GM23248 (cell line): ENCODE data around the gene CLIC5. TPM values are rescaled to one million over a fixed set of nuclear protein-coding genes. Genes with fewer than 3 reads are reported as not detected.
A peak's percentile ranks its signal among the peaks of the same experiment; 100 is the strongest.

ENCODE experiments used
- DNase-seq: peaks from one replicate; pipeline ENCODE4 v3.0.0-alpha.2; 2015
- H2AFZ ChIP-seq: fragments of 200-600 bp; sonication (generic); 2 replicates; pipeline ENCODE4 v1.6.1; 2016; ENCODE audit warnings: antibody characterized with exemption
- H3F3A ChIP-seq: fragments of 200-600 bp; sonication (generic); 2 replicates; pipeline ENCODE4 v1.6.1; 2016; ENCODE audit warnings: mild to moderate bottlenecking, antibody characterized with exemption, mixed run types; ENCODE audit not compliant: insufficient read depth
- H3K27ac ChIP-seq: fragments of 200-600 bp; sonication (generic); 2 replicates; pipeline ENCODE4 v1.5.1; 2016; ENCODE audit warnings: mild to moderate bottlenecking
- H3K27me3 ChIP-seq: fragments of 200-600 bp; sonication (generic); replicated peaks from 2 replicates; pipeline ENCODE4 v1.6.1; 2016; ENCODE audit warnings: mild to moderate bottlenecking; ENCODE audit not compliant: insufficient read depth
- H3K36me3 ChIP-seq: fragments of 200-600 bp; sonication (generic); 2 replicates; pipeline ENCODE4 v1.6.1; 2016; ENCODE audit warnings: low read depth, mild to moderate bottlenecking
- H3K4me1 ChIP-seq: fragments of 200-600 bp; sonication (generic); 2 replicates; pipeline ENCODE4 v1.6.1; 2016; ENCODE audit warnings: mild to moderate bottlenecking; ENCODE audit not compliant: insufficient read depth
- H3K4me2 ChIP-seq: fragments of 200-600 bp; sonication (generic); one replicate; pipeline ENCODE4 v1.6.1; 2016; ENCODE audit warnings: mild to moderate bottlenecking; ENCODE audit not compliant: unreplicated experiment
- H3K4me3 ChIP-seq: fragments of 200-600 bp; sonication (generic); 2 replicates; pipeline ENCODE4 v1.5.1; 2016; ENCODE audit warnings: mild to moderate bottlenecking
- H3K79me2 ChIP-seq: fragments of 200-600 bp; sonication (generic); 2 replicates; pipeline ENCODE4 v1.6.1; 2016; ENCODE audit warnings: mild to moderate bottlenecking; ENCODE audit not compliant: insufficient read depth
- H3K9ac ChIP-seq: fragments of 200-600 bp; sonication (generic); 2 replicates; pipeline ENCODE4 v1.6.1; 2016; ENCODE audit warnings: mild to moderate bottlenecking
- H3K9me2 ChIP-seq: fragments of 200-600 bp; sonication (generic); 2 replicates; pipeline ENCODE4 v1.6.1; 2016; ENCODE audit warnings: mixed run types, mild to moderate bottlenecking, moderate library complexity; ENCODE audit not compliant: insufficient read depth
- H3K9me3 ChIP-seq: fragments of 200-600 bp; sonication (generic); one replicate; pipeline ENCODE4 v1.6.1; 2017; ENCODE audit warnings: low read depth
- H4K20me1 ChIP-seq: fragments of 200-600 bp; sonication (generic); 2 replicates; pipeline ENCODE4 v1.6.0; 2016; ENCODE audit not compliant: insufficient read depth
- EZH2 ChIP-seq: fragments of 200-600 bp; sonication (generic); IDR thresholded peaks from 2 replicates; pipeline ENCODE4 v1.6.1; 2018; ENCODE audit warnings: antibody characterized with exemption, mild to moderate bottlenecking; ENCODE audit not compliant: insufficient read depth, poor library complexity, severe bottlenecking
- EZH2phosphoT487 ChIP-seq: fragments of 200-600 bp; sonication (generic); IDR thresholded peaks from 2 replicates; pipeline ENCODE4 v1.6.1; 2018; ENCODE audit warnings: antibody characterized with exemption, moderate library complexity, mild to moderate bottlenecking, low read depth; ENCODE audit not compliant: insufficient read depth
- WGBS, 2 experiments: methylation state at CpG; one replicate each; pipeline ENCODE4 v1.1.6; 2015 to 2017; ENCODE audit warnings: low lambda C conversion rate in 2 of 2, low coverage in 1 of 2; ENCODE audit errors: missing lambda C conversion rate in 2 of 2; 5-methylcytosine and 5-hydroxymethylcytosine counted together
- in situ Hi-C: fragments of 300-500 bp; cut with MboI; formaldehyde crosslinking; loops from 2 replicates; pipeline ENCODE4 v1.15.0; 2020
- polyA plus RNA-seq: library from polyadenylated mRNA; unstranded; fragments of >200 nt; fragmentation: Nextera tagmentation; extraction: Ambion mirVana; gene quantifications from 2 replicates; pipeline ENCODE4 v1.2.1, GENCODE V29; 2016
- total RNA-seq: library from RNA; depleted of rRNA; stranded (reverse); fragments of >200 nt; shearing (Covaris generic); gene quantifications from 2 replicates; pipeline ENCODE4 v1.2.3, GENCODE V29; 2014

Gene CLIC5
- total and polyA plus RNA-seq, 2 experiments from 2014 or later = not detected

DNA sequence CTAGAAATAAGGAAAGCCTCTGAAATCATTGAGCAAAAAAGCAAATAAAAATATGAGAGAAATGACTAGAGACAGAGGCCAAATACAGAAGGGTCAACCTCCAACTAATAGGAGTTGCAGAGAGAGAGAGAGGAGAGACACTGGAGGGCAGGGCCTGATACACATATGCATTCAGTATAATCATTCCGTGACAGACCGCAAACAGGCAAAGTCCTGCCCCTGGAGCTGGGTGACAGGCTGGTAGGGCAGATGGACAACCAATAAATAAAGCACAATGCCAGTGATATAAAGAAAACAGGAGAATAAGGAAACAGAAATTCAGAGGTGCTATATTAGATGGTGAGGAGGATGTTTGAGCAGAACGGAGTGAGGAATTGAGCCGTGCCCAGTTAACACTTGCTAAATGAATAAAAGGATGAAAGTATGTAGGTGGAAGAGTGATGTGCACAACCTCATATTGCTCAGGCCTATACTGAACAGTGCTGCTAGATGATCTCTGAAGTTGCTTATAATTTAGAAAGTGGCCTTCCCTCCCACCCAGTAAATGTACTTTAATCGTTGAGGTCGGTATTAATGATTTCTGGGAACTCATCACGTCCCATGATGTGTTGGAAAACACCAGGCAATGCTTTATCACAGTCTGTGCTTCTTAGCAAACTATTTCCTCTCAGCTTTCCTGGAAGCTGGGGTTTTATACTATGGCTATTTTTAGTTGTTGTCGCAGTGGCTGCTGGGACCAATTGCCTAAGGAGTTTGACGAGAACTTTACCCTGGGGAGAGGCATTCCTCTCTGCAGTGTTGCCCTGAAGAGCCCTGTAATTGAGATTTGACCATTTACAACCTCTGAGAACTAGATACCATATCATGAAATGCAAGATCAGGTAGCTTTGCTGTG, 37.6 kb upstream of the CLIC5 start:
- no peak for TF ChIP-seq EZH2phosphoT487
- no peak for TF ChIP-seq EZH2
- Histone ChIP-seq H3K27ac (no peak overlapping the region), H4K20me1 (no peaks in the 10 kb centered on the region), H3K9ac (no peak overlapping the region), H3K79me2 (no peaks in the 10 kb centered on the region), H3K36me3 (no peaks in the 10 kb centered on the region), H2AFZ (no peak overlapping the region), H3K27me3 (peaks cover 1% of the 10 kb centered on the region; the same call in 1 of the 2 replicates), H3F3A (no peaks in the 10 kb centered on the region), H3K9me2 (no peaks in the 10 kb centered on the region), H3K4me1 (no peaks in the 10 kb centered on the region), H3K4me3 (no peak overlapping the region), H3K9me3 (no peaks in the 10 kb centered on the region), H3K4me2 (no peak overlapping the region)
- in situ Hi-C loops = no loop called here
- WGBS, 2 experiments = 66 to 71% methylated on average over 9 of the region's 9 CpGs
- no peak for DNase-seq

DNA sequence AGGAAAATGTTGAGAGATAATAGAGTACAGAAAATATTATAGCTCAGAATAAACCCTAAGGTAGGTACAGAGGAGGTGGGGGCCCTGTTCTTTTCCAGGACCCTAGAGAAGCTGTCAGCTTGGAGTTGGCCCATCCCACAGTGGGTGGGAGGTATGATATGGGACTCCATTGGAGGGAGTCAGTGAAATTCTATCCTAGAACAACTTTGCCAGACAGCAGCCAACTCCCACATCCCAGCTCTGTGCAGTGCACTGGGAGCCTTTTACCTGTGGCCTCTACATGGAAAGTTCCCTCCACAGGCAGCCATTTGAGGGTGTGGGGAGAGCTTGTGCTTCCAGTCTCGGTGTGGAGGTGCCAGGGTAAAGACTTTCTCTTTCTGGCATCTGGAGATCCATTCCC, 36.8 kb upstream of the CLIC5 start:
- in situ Hi-C loops = no loop called here
- H3K27me3 ChIP-seq = no peaks in the 10 kb centered on the region
- no peaks in the 10 kb centered on the region for H3K36me3 ChIP-seq
- no peak overlapping the region for H2AFZ ChIP-seq
- no peaks in the 10 kb centered on the region for H3K9me2 ChIP-seq
- TF ChIP-seq EZH2 (no peak), EZH2phosphoT487 (no peak)
- DNase-seq = no peak
- H3K79me2 ChIP-seq = no peaks in the 10 kb centered on the region
- no peaks in the 10 kb centered on the region for H3K4me1 ChIP-seq
- 43 to 52% methylated on average over 1 of the region's 1 CpG for WGBS, 2 experiments
- no peak overlapping the region for H3K9ac ChIP-seq
- H3K4me3 ChIP-seq = no peak overlapping the region
- H4K20me1 ChIP-seq = no peaks in the 10 kb centered on the region
- H3K27ac ChIP-seq = no peak overlapping the region
- H3F3A ChIP-seq = no peaks in the 10 kb centered on the region
- no peak overlapping the region for H3K4me2 ChIP-seq
- H3K9me3 ChIP-seq = no peaks in the 10 kb centered on the region

DNA sequence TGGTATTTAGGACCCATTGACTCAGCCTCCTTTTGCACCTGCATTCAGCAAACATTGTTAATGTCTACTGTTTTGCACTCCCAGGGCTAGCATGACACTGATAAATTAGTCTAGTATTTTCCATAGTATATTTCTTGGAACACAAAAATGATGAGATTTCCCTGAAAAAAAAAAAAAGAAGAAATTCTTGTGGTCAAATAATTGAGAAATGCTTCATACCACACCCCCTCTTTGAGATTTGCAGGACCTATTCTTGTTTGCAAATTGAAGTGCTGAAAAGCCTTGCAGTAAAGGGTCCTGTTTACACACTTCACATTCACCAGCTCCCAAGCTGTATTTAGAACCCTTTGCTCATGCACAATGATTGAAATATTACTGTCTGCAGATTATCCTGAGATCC, 36.3 kb upstream of the CLIC5 start:
- Histone ChIP-seq H3K9me2 (no peaks in the 10 kb centered on the region), H3F3A (no peaks in the 10 kb centered on the region), H3K9ac (no peak overlapping the region), H3K4me1 (no peaks in the 10 kb centered on the region), H4K20me1 (no peaks in the 10 kb centered on the region), H2AFZ (no peak overlapping the region), H3K4me3 (no peak overlapping the region), H3K27me3 (no peaks in the 10 kb centered on the region), H3K9me3 (no peaks in the 10 kb centered on the region), H3K79me2 (no peaks in the 10 kb centered on the region), H3K27ac (no peak overlapping the region), H3K4me2 (no peak overlapping the region), H3K36me3 (no peaks in the 10 kb centered on the region)
- in situ Hi-C loops = no loop called here
- no peak for TF ChIP-seq EZH2
- TF ChIP-seq EZH2phosphoT487 = no peak
- peak; percentile 15 for DNase-seq

DNA sequence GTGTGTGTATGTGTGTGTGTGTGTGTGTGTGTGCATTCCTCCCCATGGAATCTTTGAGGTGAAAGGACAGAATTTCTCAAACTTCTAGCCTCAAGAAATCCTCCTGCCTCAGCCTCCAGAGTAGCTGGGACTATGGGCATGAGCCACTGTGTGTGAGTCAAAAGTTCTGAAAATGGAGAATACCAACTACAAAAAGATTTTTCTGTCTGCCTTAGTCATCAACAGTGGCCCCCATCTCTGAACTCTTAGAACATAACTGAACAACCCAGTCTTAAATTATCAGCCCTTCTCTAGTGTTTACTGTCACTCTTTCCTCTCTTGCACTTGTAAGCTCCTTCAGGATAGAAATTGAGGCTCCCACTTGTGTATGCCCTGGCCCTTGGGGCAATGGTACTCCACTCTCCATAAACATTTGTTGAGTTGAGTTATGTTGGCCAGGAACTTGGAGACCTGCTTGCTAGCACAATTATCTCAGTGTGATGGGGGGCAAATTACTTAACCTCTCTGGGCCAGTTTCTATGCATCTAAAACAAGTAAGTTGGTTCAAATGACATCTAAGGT, 35.3 kb upstream of the CLIC5 start:
- Histone ChIP-seq H3K36me3 (no peaks in the 10 kb centered on the region), H3K27me3 (no peaks in the 10 kb centered on the region), H4K20me1 (no peaks in the 10 kb centered on the region), H3K4me2 (no peak overlapping the region), H3K4me3 (no peak overlapping the region), H3K27ac (no peak overlapping the region), H3K9me3 (no peaks in the 10 kb centered on the region), H3K4me1 (no peaks in the 10 kb centered on the region), H3K79me2 (no peaks in the 10 kb centered on the region), H3K9me2 (no peaks in the 10 kb centered on the region), H3K9ac (no peak overlapping the region), H3F3A (no peaks in the 10 kb centered on the region), H2AFZ (no peak overlapping the region)
- in situ Hi-C loops = no loop called here
- no peak for TF ChIP-seq EZH2
- TF ChIP-seq EZH2phosphoT487 = no peak
- DNase-seq = no peak
